GM19467 (cell line): ENCODE results near the gene TSHZ2.
"Not testable (repeated sequence)": the region's sequence is repeated elsewhere in the genome, so short reads cannot be mapped to it uniquely, and the experiment has no call there.

Experiments used
- ATAC-seq: cut with Tn5 transposase; IDR thresholded peaks from one replicate; pipeline ENCODE4 v1.9.1; 2021; ENCODE audit warnings: mild to moderate bottlenecking, moderate library complexity; ENCODE audit not compliant: unreplicated experiment

TSHZ2 gene

DNA sequence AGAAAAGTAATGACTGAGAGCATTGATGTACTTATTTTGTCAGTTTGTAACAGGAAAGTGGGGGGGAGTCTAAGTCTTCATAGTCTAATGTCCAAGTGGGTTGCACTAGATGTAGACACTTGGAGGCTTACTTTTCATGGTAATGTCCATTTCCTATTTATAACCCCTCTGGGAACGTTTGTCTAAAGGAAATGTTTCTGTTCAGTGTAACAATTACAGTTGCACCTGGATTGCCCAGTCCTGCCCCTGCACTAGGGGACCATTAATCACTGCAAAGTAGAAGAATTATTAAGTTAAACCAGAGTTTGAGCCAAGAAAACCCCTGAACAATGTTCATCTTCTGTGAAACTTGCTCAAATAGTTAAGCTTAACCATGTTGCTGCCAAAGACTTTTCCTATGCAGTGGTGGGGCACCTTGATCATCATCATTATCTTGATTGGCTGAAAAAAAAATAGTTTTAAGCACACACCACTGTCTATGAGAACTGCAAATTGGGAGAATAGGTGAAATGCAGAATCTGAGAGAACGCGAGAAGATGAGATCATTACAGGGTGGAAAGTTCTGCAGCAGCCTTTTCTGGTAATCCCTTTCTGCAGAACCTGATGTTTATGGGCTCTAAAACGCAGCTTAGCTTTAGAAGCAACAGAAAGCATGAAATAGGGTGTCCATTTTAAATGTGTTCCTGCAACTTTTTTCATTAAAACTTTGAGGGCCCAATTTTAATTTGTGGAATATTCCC is 515.5 kb downstream of the TSHZ2 start:
- ATAC-seq, result no peak

DNA sequence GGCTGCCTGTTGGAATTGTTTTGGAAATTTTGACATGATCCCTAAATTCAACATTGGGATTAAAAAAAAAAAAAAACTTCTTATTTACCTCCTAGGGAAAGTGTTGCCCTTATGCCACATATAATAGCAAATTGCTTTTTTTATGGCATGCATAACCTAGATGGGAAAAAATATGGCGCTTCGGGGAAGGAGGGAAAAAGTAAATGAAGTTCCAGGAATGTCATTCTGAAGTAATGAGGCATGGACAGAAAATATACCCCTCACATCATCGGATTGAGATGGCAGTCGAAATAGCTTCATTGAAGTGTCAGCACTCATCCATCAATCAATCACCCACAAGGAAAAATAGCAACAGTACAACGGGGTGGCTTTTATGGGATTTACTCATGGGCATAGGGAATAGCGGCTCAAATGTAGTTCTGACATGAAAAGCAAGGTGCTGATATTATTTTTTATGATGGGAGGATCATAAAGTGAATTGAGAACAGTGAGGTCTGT is 516.7 kb downstream of the TSHZ2 start:
- no peak for ATAC-seq

DNA sequence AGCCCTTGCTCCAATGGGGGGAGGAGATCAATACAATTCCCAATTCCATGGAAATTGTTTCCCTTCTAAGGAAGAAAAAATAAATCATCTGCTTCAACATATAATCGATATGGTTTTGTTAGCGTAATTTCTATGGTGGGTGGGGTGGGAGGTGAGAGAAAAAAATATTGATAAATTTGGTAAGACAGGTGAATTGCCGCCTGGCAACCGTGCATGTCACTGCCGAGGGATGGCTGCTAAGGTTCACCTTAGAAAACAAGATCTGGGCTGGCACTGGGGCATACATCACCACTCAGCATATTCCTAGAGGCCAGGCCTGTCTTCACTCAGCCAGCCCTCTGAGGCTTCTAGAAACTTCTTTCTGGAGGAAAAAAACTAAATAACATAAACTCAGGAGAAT is 517.4 kb downstream of the TSHZ2 start:
- ATAC-seq, result no peak

DNA sequence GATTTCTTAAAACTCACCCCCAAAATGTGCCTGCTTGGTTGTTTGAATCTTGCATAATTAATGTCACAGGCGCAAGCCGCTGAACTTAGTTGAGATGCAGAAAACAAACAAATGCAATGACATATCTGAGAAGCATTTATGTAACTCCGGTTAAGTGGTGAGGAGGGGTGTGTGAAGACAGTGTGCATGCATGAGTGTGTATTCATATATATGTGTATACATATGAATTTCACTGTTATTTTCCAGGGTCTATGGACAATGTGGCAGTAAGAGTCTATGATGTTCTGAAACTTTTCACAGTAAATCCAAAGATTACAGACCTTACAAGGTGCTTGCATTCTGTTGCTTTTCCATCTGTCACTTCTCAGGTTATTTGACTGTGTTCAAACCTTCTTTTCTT is 518.5 kb downstream of the TSHZ2 start:
- no peak for ATAC-seq

DNA sequence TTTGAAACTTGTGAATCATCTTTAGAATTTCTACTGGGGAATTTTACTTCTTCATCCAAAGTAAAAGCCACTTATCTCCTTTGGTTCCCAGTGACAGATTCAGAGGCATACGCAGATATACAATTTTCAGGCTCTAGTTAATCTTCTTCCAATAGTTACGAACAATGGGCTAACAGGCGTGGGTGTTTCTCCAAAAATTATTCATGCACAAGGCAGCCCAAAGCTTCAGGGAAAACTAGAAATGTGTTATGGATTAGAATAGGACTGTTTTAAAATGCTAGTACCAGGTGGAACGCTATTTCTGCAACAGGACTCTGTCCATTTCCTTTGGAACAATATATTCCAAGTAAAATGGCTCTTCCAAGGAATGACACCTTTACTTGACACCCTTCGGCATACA is 519.3 kb downstream of the TSHZ2 start:
- no peak for ATAC-seq

DNA sequence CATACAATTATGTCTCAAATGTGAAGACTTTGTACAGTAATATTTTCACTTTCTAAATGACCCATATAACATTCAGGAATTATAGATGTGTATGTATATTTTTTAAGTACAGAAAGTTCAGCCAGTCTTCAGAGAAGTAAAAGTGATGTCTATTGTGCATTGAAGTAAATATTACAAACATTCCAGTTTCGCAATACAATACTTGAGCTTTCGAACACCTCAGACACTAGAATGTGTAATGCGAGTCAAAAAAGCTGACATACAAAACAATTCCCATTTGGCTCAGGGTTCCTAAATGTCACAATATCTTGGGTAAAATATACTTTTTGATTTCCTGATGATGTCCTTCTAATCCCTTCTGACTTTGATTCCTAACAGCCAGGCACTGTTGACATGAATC is 520.1 kb downstream of the TSHZ2 start:
- ATAC-seq, result no peak

DNA sequence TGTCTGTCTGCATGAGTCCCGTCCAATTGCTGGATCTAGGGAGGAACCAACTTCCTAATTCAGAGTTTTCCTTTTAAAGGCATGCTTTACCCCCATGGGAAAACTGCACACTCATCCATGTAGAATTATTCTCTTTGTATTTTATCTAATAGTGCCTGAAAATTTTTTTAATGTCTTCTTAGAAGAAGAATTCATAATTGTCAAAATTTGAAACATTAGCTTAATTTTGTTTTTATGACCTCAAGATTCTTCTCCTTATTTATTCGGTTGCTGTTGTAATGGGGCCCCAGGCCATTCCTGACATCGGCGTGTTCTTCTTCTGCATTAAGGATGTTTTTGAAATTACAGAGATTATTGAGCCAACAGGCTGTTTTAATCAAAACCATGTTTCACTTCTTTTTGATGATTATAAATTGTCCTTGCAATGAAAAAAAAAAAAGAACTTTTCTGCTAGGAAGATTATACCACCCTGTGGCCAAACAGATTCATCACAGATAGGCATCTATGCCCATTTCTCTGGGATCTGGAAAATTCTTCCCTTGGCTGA is 521.2 kb downstream of the TSHZ2 start:
- ATAC-seq, result no peak

DNA sequence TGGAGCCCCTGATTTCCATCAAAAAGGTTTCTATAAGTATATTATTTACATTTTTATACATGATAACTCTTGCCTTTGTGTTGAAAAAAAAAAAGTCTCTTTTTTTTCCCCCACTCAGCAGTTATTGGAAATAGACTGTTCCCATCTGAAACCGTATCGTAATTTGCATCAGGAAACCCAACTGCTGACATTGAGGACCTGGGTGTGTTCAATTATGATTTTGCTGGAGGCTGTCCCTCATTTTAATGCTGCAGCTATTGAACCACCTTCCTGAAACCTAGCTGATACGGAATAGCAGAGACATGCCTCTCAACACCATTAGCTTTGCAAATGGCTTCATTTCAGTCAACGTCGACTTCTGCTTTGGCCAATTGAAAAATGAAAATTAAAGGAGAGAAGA is 522.6 kb downstream of the TSHZ2 start:
- no peak for ATAC-seq

DNA sequence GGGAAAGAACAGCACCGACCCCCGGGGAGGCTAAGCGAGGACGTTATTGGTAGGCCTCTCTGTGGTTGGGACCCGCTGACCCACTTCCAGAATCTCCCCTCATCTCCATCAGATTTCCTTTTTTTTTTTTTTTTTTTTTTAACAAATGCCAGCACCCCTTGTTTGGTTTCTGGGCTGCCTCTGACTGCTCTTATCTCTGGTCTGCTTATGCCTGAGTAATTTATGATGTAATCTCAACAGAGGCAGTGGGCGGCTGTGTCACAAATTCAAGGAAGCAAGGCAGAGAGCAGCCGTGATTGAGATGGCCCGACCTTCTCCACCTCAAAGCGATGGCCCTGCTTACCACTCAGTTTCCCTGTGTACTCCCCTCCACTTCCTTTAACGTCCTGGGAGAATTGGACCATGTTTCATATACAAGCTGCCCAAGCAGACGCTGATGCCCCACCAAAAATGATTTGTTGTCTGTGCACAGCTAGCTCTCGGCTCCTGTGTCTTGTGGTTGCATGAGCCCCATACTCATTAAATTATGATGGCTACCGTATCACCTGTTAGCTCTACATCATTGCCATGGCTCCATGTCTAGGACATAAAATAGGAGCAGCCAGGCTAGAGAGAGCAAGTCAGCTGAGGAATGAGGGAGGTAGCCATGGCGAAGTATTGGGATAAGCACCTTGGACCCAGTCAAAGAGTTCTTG is 523.4 kb downstream of the TSHZ2 start:
- no peak for ATAC-seq

DNA sequence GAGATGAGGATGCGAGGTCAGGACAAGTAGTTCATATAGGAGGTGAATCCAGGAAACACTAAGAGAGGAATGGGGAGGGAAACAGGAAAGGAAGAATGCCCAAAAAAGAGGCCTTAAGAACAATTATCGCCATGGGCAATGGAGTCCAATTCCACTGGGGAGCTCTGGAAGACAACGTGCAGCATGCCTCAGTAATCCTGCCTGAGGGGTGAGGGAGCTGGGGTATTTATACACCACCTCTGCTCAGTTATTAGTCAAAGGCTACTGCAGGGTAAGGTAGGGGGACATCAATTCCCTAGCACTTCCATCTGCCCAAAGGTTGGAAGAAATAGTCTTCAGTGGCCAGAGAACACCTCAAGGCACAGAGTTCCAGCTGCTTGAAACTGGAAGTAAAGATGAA is 525.1 kb downstream of the TSHZ2 start:
- ATAC-seq, result no peak

DNA sequence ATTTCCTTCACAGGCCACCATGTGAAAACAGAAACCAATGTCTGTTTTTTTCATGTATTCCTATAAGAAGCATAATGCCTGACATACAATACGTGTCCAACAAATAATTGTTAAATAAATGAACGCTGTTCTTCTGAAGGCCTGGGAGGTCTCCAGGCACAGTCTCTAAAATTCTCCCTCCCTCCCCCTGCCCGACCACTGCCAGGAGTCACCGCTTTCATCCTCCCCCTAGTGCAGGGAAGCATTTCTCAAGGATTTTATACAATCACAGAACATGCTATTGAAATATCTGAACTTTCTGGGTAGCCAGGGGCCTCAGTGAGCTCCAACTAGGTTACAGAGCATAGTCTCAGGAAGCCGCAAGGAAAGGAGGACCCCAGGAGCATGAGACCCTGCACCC is 526.2 kb downstream of the TSHZ2 start:
- no peak for ATAC-seq

DNA sequence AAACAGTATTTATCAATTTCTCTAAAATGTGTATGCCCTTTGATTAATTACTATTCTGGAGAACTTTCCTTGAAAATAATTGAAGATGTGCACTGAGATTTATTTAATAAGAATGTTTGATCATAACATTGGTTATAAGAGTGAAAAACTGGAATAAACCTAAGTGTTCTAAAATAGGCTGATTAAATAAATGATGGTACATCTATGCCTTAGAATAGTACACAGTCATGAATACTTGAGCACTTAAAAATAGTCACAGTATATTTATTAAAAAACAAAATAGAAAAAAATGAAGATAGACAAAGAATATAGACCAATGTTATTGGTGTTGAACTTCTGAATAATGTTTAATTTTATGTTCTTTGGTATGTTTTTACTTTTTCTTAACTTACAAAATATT is 528.5 kb downstream of the TSHZ2 start:
- no peak for ATAC-seq

DNA sequence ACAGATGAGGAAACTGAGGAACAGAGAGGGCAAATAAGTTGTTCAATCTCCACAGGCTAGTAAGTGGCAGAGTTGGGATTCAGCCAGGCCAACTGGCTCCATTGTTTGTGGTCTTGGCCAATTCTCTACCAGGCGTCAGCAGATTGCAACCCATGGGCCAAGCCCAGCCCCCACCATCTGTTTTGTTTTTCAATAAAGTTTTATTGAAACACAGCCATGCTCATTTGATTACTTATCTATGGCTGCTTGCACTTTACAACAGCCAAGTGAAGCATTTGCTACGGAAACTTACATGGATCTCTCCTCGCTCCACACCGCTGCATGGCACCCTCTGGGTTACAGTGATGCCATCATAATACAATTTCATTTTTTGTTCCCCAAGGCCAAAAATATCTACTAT is 530.7 kb downstream of the TSHZ2 start:
- no peak for ATAC-seq

DNA sequence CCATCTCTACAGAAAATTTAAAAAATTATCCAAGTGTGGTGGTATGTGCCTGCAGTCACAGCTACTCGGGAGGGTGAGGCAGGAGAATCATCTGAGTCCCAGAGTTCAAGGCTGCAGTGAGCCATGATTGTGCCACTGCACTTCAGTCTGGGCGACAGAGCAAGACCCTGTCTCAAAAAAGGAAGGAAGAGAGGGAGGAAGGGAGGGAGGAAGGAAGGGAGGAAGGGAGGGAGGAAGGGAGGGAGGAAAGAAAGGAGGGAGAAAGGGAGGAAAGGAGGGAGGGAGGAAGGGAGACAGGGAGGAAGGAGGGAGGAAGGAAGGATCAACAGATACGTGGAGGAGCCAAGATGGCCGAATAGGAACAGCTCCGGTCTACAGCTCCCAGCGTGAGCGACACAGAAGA is 531.4 kb downstream of the TSHZ2 start:
- no peak for ATAC-seq

DNA sequence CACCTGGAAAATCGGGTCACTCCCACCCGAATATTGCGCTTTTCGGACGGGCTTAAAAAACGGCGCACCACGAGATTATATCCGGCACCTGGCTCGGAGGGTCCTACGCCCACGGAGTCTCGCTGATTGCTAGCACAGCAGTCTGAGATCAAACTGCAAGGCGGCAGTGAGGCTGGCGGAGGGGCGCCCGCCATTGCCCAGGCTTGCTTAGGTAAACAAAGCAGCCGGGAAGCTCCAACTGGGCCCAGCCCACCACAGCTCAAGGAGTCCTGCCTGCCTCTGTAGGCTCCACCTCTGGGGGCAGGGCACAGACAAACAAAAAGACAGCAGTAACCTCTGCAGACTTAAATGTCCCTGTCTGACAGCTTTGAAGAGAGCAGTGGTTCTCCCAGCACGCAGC is 531.9 kb downstream of the TSHZ2 start:
- ATAC-seq, result not testable (repeated sequence)

DNA sequence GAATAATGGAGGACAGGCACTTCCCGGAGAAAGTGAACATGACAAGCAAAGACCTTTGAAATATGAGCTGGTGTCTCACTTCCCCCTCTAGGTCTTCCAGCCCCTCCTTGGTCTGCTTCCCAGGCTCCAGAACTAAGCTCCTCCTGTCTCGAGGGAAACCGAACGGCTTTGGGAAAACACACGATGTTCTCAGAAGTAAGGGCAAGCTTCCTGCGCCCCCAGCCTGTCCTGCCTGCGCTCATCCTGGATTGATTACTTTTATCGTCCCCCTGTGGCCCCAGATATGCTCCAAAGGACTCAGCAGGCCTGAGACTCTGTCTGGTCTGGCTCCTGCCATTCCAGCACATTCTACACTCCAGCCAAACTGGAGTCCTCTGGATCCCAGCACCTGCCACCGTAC is 538.1 kb downstream of the TSHZ2 start:
- no peak for ATAC-seq

DNA sequence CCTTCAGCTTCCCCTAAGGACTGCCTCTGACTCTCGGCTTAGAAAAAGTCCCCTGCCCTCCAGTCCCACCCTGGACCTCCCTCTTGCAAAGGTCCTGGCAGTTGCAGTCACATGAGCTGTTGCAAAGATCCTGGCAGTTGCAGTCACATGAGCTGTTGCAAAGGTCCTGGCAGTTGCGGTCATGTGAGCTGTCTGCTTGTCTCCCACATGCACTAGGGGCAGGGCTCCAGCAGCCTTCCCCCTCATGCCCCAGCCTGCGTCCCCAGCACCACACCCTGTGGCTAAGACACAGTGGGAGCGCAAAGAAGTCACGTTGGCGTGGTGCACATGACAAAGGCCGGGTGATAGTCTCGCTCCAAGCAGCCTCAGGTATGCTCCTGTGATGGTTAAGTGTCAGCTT is 538.5 kb downstream of the TSHZ2 start:
- ATAC-seq, result no peak

DNA sequence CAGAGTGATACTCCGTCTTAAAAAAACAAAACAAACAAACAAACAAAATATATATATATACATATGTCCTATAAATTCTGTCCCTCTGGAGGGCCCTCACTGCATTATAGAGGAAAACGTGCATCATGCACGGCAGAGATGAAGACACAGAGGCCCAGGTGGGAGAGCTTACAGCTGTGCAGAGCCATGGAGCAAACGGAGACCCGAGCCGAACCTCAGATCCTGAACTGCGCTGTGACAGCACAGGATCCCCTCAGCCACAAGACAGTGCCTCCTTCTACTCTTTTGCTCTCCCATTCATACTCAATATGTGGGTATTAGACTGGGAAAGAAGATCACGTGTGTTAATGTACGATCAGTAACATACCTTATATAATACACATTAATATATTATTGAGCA is 539.9 kb downstream of the TSHZ2 start:
- no peak for ATAC-seq

DNA sequence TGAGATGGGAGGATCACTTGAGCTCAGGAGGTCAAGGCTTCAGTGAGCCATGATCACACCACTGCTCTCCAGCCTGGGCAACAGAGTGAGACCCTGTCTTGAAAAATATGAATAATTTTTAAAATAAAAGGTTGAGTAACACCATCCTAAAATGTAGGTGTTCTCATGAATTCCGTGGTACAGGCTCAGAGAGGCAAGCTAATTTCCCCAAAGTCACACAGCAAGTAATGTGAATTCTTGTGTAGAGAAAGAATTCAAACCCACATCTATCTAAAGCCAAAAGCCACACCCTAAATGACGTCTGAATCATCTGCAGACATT is 541.0 kb downstream of the TSHZ2 start:
- no peak for ATAC-seq

DNA sequence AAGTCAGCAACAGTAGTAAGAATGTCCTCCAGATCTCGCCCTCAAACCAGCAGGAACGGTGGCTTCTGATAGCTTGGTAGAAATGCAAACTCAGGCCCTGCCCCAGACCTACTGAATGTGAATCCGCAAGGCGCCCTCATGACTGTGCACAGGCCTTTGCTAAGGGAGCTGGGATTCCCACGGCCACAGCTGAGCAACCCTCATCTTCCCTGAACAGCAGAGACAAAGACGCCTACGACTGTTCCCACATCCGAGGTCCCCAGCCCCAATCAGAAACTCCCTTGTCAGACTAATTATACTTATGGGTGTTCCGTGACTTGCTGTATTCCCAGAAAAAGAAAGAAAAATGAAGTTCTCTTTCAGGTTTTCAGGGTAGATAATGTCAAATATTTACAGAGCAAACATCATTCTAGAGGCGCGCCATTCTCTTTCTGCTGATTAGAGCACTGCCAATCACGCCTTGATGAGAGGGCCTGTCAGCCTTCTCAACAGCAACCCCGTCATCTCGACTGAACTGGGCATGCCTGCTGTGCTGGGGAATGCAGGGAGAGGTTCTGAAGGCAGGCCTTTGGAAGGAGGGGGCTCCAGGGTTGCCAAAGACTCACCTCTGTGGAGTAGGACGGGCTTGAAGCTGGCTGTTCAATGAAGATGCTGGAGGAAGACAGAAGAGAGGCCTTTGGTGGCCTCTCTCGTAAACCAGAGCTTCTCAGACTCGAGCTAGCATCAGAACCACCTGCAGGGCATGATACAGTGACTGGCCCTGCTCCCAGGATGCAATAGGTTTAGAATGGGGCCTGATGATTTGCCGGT is 541.5 kb downstream of the TSHZ2 start:
- ATAC-seq, result no peak

DNA sequence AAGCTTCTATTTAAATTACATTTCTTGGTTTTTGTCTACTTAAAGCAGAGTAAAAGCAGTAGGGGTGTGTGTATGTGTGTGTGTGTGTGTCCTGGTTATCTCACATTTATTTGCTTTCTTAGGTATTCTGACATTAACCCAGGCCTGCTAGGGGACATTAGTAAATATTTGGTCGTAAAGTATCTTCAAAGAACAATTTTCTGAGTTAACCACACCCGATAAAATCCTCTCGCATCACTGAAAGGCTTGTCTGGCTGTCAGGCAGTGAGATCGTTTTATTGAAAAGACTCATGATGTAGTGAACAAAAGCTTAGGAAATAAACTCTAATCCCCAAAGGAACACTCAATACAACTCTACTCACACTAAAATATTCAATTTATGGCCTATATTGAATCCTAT is 543.6 kb downstream of the TSHZ2 start:
- no peak for ATAC-seq

DNA sequence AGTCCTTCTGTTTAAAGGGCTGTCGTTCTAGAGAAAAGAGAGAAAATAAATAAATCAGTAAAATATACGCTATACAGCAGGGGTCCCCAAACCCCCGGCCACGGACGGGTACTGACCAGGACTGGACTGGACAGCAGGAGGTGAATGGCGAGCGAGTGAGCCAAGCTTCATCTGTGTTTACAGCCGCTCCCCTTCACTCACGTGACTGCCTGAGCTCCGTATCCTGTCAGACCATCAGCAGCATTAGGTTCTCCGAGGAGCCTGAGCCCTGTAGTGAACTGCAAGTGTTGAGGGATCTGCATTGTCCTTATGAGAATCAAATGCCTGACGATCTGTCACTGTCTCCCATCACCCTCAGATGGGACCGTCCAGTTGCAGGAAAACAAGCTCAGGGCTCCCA is 545.0 kb downstream of the TSHZ2 start:
- no peak for ATAC-seq
